HCT116 (cell line): ENCODE data around the gene FBXL7.

Experiments
- EGR1 ChIP-seq: IDR thresholded peaks from 2 replicates; pipeline ENCODE4 v1.6.1; 2012; ENCODE audit warnings: low read depth
- EZH2 ChIP-seq: fragments of 200-600 bp; sonication (generic); IDR thresholded peaks from 2 replicates; pipeline ENCODE4 v1.6.1; 2017; ENCODE audit warnings: antibody characterized with exemption, mixed run types
- EZH2phosphoT487 ChIP-seq: fragments of 200-600 bp; IDR thresholded peaks from 2 replicates; pipeline ENCODE4 v1.6.1; 2018; ENCODE audit warnings: antibody characterized with exemption, borderline replicate concordance
- POLR2A ChIP-seq: IDR thresholded peaks from 2 replicates; pipeline ENCODE4 v1.7.0; 2011; ENCODE audit warnings: borderline replicate concordance; ENCODE audit not compliant: insufficient read depth, insufficient read length; ENCODE audit errors: extremely low read depth
- SRF ChIP-seq: IDR thresholded peaks from 2 replicates; pipeline ENCODE4 v1.6.1; 2012; ENCODE audit warnings: low read depth
- YY1 ChIP-seq: IDR thresholded peaks from 2 replicates; pipeline ENCODE4 v1.6.1; 2011; ENCODE audit warnings: low read length, low read depth, moderate library complexity, mild to moderate bottlenecking; ENCODE audit not compliant: insufficient replicate concordance; ENCODE audit errors: extremely low read depth
- ZNF274 ChIP-seq: fragments of 200-500 bp; sonication (Bioruptor generic); IDR thresholded peaks from 2 replicates; pipeline ENCODE4 v1.6.1; 2014; ENCODE audit warnings: mild to moderate bottlenecking, low read depth, low read length, inconsistent platforms
- TF ChIP-seq, protein P1 (sequence below), 3 experiments: fragments of 200-600 bp in 1 of 3; sonication (generic) in 1 of 3; IDR thresholded peaks in 2 of 3; conservative IDR thresholded peaks in 1 of 3; 2 replicates each; pipeline ENCODE4 v1.5.1; 2012 to 2017; ENCODE audit warnings: low read depth in 2 of 3, low read length in 2 of 3, antibody characterized with exemption in 1 of 3, borderline replicate concordance in 1 of 3, control low read depth in 1 of 3, mild to moderate bottlenecking in 1 of 3, mixed read lengths in 1 of 3, mixed run types in 1 of 3, moderate library complexity in 1 of 3; ENCODE audit not compliant: insufficient read depth in 1 of 3
- TF ChIP-seq, protein P2 (sequence below): IDR thresholded peaks from 2 replicates; pipeline ENCODE4 v1.6.1; 2012
- TF ChIP-seq, protein P3 (sequence below): IDR thresholded peaks from 2 replicates; pipeline ENCODE4 v1.6.1; 2011; ENCODE audit warnings: mild to moderate bottlenecking, low read length, moderate library complexity; ENCODE audit not compliant: insufficient replicate concordance; ENCODE audit errors: extremely low read depth
- TF ChIP-seq, protein P4 (sequence below): IDR thresholded peaks from 2 replicates; pipeline ENCODE4 v1.6.1; 2012

GRCh38 chr5:15790446-15791018 is 290.6 kb downstream of the FBXL7 start:
- TF ChIP-seq POLR2A (no peak), EZH2 (no peak), EGR1 (no peak), ZNF274 (no peak), YY1 (no peak), SRF (no peak), EZH2phosphoT487 (no peak)
- TF ChIP-seq, protein P1, sequence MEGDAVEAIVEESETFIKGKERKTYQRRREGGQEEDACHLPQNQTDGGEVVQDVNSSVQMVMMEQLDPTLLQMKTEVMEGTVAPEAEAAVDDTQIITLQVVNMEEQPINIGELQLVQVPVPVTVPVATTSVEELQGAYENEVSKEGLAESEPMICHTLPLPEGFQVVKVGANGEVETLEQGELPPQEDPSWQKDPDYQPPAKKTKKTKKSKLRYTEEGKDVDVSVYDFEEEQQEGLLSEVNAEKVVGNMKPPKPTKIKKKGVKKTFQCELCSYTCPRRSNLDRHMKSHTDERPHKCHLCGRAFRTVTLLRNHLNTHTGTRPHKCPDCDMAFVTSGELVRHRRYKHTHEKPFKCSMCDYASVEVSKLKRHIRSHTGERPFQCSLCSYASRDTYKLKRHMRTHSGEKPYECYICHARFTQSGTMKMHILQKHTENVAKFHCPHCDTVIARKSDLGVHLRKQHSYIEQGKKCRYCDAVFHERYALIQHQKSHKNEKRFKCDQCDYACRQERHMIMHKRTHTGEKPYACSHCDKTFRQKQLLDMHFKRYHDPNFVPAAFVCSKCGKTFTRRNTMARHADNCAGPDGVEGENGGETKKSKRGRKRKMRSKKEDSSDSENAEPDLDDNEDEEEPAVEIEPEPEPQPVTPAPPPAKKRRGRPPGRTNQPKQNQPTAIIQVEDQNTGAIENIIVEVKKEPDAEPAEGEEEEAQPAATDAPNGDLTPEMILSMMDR (IDR thresholded peaks at IDR 0.05 in 2 of 3, conservative IDR thresholded peaks at IDR 0.05 in 1 of 3; ENCODE audit: borderline replicate concordance in 1 of 3, insufficient read depth in 1 of 3, low read depth in 2 of 3, low read length in 2 of 3), result no peak
- TF ChIP-seq, protein P2, sequence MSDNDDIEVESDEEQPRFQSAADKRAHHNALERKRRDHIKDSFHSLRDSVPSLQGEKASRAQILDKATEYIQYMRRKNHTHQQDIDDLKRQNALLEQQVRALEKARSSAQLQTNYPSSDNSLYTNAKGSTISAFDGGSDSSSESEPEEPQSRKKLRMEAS, result no peak
- TF ChIP-seq, protein P3, sequence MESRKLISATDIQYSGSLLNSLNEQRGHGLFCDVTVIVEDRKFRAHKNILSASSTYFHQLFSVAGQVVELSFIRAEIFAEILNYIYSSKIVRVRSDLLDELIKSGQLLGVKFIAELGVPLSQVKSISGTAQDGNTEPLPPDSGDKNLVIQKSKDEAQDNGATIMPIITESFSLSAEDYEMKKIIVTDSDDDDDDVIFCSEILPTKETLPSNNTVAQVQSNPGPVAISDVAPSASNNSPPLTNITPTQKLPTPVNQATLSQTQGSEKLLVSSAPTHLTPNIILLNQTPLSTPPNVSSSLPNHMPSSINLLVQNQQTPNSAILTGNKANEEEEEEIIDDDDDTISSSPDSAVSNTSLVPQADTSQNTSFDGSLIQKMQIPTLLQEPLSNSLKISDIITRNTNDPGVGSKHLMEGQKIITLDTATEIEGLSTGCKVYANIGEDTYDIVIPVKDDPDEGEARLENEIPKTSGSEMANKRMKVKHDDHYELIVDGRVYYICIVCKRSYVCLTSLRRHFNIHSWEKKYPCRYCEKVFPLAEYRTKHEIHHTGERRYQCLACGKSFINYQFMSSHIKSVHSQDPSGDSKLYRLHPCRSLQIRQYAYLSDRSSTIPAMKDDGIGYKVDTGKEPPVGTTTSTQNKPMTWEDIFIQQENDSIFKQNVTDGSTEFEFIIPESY, result no peak
- TF ChIP-seq, protein P4, sequence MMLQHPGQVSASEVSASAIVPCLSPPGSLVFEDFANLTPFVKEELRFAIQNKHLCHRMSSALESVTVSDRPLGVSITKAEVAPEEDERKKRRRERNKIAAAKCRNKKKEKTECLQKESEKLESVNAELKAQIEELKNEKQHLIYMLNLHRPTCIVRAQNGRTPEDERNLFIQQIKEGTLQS, result no peak
